ENCODE results near the gene CREB5. TPM values are rescaled to one million over a fixed set of nuclear protein-coding genes. Genes with fewer than 3 reads are reported as not detected.

CREB5 gene
- total RNA-seq, 1 donor from 2014 or later = 13.6 TPM

DNA sequence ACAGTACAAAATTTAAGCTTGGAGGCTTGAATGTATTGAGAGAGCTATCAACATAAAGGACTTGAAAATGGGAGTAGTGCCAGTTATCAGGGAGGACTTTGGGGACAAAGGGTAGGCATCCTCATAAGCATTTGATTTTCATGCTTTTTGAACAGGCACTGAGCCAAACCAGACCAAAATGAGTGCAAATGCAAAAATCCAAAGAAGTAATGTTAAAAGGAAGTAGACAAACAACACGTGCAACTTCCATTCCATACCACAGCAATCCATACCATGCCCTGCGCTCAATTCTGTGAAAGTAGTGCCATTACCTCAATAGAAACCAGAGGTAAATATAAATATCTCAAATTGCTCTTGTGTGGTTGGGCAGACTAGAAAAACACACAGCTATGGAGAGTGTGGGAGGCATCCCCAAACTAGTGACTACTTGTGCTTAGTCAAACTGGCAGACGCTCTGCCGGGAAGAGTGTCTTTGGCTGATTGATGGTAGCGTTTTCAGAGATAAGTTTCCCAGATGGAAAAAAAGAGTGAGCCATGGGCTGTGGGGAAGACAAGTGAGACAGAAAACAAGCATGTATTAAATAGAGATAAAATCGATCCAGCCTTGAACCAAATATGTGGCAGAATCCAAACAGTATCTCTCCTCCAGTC, 161.5 kb downstream of the CREB5 start:
- TF ChIP-seq, protein P1, sequence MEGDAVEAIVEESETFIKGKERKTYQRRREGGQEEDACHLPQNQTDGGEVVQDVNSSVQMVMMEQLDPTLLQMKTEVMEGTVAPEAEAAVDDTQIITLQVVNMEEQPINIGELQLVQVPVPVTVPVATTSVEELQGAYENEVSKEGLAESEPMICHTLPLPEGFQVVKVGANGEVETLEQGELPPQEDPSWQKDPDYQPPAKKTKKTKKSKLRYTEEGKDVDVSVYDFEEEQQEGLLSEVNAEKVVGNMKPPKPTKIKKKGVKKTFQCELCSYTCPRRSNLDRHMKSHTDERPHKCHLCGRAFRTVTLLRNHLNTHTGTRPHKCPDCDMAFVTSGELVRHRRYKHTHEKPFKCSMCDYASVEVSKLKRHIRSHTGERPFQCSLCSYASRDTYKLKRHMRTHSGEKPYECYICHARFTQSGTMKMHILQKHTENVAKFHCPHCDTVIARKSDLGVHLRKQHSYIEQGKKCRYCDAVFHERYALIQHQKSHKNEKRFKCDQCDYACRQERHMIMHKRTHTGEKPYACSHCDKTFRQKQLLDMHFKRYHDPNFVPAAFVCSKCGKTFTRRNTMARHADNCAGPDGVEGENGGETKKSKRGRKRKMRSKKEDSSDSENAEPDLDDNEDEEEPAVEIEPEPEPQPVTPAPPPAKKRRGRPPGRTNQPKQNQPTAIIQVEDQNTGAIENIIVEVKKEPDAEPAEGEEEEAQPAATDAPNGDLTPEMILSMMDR (IDR thresholded peaks at IDR 0.05; ENCODE audit: unreplicated experiment) = no peak
- Mint-ChIP-seq H3K9me3 (peaks cover 5% of the 10 kb centered on the region), H3K27me3 (ENCODE audit: low read depth) (peaks cover 35% of the 10 kb centered on the region), H3K27ac (peak overlapping the region; percentile 52), H3K4me1 (peaks cover 36% of the 10 kb centered on the region), H3K4me3 (no peak overlapping the region), H3K36me3 (no peaks in the 10 kb centered on the region)
- DNase-seq (ENCODE audit: low spot score in 2 of 2, unreplicated experiment in 2 of 2) = peak in 1 of 2 experiments; percentile 44

DNA sequence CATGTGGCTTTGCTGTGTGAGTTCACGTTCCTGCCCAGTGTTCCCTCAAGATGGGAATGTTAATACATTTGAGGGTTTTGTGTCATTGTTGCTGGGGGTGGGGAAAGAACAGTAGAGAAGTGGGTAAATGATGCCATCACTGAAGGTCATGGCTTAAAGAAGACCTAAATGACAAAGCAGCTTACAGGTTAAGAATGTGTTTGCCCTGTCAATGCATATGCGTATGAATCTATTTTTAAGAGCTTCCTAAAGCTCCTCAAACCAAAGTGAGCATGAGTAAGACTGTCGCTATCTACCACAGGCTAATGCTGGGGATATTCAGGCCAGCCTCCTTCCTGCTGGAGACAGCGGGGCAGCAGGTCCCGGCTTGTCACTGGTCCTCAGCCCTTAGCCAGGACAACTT, 162.9 kb downstream of the CREB5 start:
- H3K4me1 Mint-ChIP-seq = peaks cover 36% of the 10 kb centered on the region
- no peak for DNase-seq (ENCODE audit: low spot score in 2 of 2, unreplicated experiment in 2 of 2)
- peaks cover 46% of the 10 kb centered on the region for H3K27me3 Mint-ChIP-seq (ENCODE audit: low read depth)
- no peaks in the 10 kb centered on the region for H3K36me3 Mint-ChIP-seq
- H3K27ac Mint-ChIP-seq = no peak overlapping the region
- H3K9me3 Mint-ChIP-seq = peaks cover 5% of the 10 kb centered on the region
- TF ChIP-seq, protein P1 (IDR thresholded peaks at IDR 0.05; ENCODE audit: unreplicated experiment) = no peak
- H3K4me3 Mint-ChIP-seq = no peak overlapping the region

DNA sequence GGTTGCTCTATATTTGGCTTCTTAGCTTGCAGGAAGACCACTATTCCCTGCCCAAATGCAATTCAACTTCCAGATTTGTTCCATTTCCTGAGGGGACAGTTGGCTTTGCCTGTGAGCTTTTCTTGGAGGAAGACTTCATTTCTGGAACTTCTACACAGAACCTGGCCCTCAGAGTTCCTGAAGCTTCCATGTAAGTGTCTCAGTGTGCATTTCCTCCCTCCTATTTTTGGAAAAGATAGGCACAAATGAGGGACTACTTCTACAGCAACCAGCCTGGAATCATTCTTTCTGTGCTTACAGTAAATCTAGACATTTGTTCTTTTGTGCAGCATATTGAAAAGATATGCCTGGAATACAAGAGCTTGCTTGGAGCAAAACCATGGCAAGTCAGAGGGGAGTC, 164.3 kb downstream of the CREB5 start:
- no peak for DNase-seq (ENCODE audit: low spot score in 2 of 2, unreplicated experiment in 2 of 2)
- peaks cover 37% of the 10 kb centered on the region for H3K4me1 Mint-ChIP-seq
- H3K9me3 Mint-ChIP-seq = peaks cover 5% of the 10 kb centered on the region
- H3K4me3 Mint-ChIP-seq = no peak overlapping the region
- H3K27me3 Mint-ChIP-seq (ENCODE audit: low read depth) = peaks cover 52% of the 10 kb centered on the region
- no peaks in the 10 kb centered on the region for H3K36me3 Mint-ChIP-seq
- H3K27ac Mint-ChIP-seq = no peak overlapping the region
- TF ChIP-seq, protein P1 (IDR thresholded peaks at IDR 0.05; ENCODE audit: unreplicated experiment) = no peak

DNA sequence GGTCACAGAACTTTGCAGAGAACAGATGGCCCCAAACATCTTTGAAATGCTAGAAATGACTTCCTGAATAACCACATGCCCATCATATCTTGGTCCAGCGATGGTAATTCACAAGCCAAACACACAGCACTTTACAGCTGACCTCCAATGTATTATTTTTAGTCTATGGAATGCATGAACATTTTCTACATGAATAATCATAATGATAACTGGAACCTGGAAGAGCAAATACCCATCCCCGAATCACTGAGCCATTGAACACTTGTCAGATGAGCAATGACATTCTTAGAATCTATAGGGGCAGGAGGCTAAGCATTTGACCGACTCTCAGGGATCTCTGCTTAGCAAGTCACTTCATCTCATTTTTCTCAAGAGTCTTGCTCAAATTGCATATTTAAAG, 167.3 kb downstream of the CREB5 start:
- H3K4me1 Mint-ChIP-seq = peaks cover 17% of the 10 kb centered on the region
- H3K27me3 Mint-ChIP-seq (ENCODE audit: low read depth) = peaks cover 66% of the 10 kb centered on the region
- no peak overlapping the region for H3K27ac Mint-ChIP-seq
- H3K4me3 Mint-ChIP-seq = no peak overlapping the region
- TF ChIP-seq, protein P1 (IDR thresholded peaks at IDR 0.05; ENCODE audit: unreplicated experiment) = no peak
- H3K9me3 Mint-ChIP-seq = peaks cover 5% of the 10 kb centered on the region
- DNase-seq (ENCODE audit: low spot score in 2 of 2, unreplicated experiment in 2 of 2) = no peak
- H3K36me3 Mint-ChIP-seq = no peaks in the 10 kb centered on the region

DNA sequence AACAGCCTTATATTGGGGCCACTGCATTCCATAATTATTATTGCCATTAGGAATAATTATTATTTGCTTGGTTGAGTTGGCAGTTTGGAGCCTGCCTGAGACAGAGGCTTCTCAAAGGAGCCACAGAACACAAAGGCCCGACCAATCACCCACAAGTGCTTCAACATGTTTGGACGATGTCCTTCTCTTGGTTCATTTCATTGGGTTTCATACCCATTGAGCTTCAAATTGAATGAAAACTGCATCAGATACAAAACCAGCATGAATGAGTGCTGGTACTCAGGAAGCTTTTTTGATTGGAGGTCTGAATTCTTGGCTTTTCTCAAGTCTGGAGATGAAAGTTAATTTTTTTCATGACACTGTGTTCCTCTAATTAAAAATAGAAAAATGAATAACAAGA, 168.3 kb downstream of the CREB5 start:
- H3K36me3 Mint-ChIP-seq = no peaks in the 10 kb centered on the region
- H3K27ac Mint-ChIP-seq = no peak overlapping the region
- peaks cover 12% of the 10 kb centered on the region for H3K4me1 Mint-ChIP-seq
- H3K9me3 Mint-ChIP-seq = peaks cover 5% of the 10 kb centered on the region
- H3K4me3 Mint-ChIP-seq = no peak overlapping the region
- TF ChIP-seq, protein P1 (IDR thresholded peaks at IDR 0.05; ENCODE audit: unreplicated experiment) = no peak
- peaks cover 77% of the 10 kb centered on the region for H3K27me3 Mint-ChIP-seq (ENCODE audit: low read depth)
- no peak for DNase-seq (ENCODE audit: low spot score in 2 of 2, unreplicated experiment in 2 of 2)

All from mesothelial cell of epicardium (in vitro differentiated cells).